ENCODE data around the gene TBC1D30.

- TF ChIP-seq CTCF (IDR thresholded peaks at IDR 0.05) (no peak), EP300 (IDR thresholded peaks at IDR 0.05) (no peak)
These were observed 58.2 kb downstream of the TBC1D30 start for GRCh38 chr12:64882687-64883086.
